Right lobe of liver (tissue), 4 donors: ENCODE data around the gene FBLN1.

ENCODE experiments used
- CTCF ChIP-seq, 4 donors: fragments of 200-600 bp in 3 of 4; fragments of 450-650 bp in 1 of 4; IDR thresholded peaks; one replicate each; pipeline versions ENCODE4 v1.5.1 to v1.8.0; 2016 to 2022; ENCODE audit warnings: antibody characterized with exemption in 4 of 4, mild to moderate bottlenecking in 2 of 4
- POLR2A ChIP-seq: fragments of 450-650 bp; IDR thresholded peaks from one replicate; pipeline ENCODE4 v1.6.1; 2017; ENCODE audit warnings: antibody characterized with exemption, mild to moderate bottlenecking
- donor health status: DM: no; HTN: no; CAD: no.
- donor health status: DM: no; HTN: no; CAD: no.
- donor health status: DM: no; HTN: yes; CAD: no.

- no peak for TF ChIP-seq CTCF (IDR thresholded peaks at IDR 0.05)
- TF ChIP-seq POLR2A = no peak
These were observed 82.1 kb downstream of the FBLN1 start for GRCh38 chr22:45584621-45585436.
